ENCODE measurements around the gene ERCC1. TPM values are rescaled to one million over a fixed set of nuclear protein-coding genes. Genes with fewer than 3 reads are reported as not detected.

The ERCC1 gene
- total and polyA plus RNA-seq, 2 of the 13 experiments (the other 11 are each of a cell fraction or from before 2014, with no cell fraction given), result 40.0 to 66.4 TPM

DNA sequence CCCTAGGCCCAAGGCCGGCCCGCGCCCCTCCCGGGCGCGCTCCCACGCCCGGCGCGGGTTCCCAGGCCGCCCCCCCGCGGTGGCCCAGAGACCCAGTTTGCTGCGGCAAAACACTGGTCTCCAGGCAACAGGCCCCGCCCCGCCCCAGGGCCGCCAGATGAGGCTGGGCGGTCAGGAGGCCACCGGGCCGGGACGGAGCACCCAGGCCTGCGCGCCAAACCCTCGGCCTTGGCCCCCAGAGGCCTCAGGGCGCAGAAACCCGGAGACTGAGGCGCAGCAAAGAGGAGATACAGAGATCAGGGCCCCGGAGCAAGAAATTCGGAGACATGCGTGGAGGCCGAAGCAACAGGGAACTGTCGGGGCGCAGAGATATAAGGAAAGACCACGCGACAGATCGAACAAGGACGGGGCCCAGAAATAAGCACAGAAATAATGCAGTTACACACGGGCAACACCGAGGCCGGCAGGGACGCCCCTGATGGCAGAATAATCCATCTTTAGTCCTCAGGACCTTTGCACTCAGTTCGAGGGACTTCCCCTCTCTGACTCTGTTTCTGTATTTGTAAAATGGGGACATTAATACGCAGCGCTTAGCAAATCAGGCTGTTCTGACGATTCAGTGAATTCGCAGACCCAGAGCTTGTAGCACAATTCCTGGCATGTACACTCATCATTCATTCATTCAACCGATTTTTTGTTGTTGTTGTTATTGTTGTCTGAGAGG is 20.8 kb upstream of the ERCC1 start:
- POLR2A ChIA-PET, result interaction anchor here (0.5 to 1.7 kb wide), 2 partner anchors 11 to 18 kb away, joined by 3 to 5 read pairs; no protein-coding TSS in a partner anchor
- Histone ChIP-seq H4K20me1 (ENCODE audit: insufficient read depth, low read length) (no peaks in the 10 kb centered on the region), H3K79me2 (ENCODE audit: insufficient read depth, low read length) (no peaks in the 10 kb centered on the region), H3K9ac (ENCODE audit: insufficient read depth, low read depth, low read length) (peak overlapping the region; percentile 90), H3K36me3 (replicated peaks in 1 of 2; ENCODE audit: control insufficient read depth in 1 of 2, insufficient read depth in 2 of 2, low read length in 2 of 2) (no peaks in the 10 kb centered on the region), H3K27ac (ENCODE audit: extremely low read length, insufficient read depth, low read length) (peak overlapping the region; percentile 89), H3K4me2 (ENCODE audit: low read depth, low read length) (peak overlapping the region; percentile 100), H3K9me3 (ENCODE audit: low read length) (no peaks in the 10 kb centered on the region), H2AFZ (ENCODE audit: low read length) (no peak overlapping the region), H3K4me3 (replicated peaks in 1 of 3; ENCODE audit: insufficient read depth in 1 of 3, low read depth in 2 of 3, low read length in 3 of 3) (peak overlapping the region; percentile 54 to 78 (median 60)), H3K4me1 (ENCODE audit: insufficient read depth, low read length) (peaks cover 77% of the 10 kb centered on the region), H3K27me3 (ENCODE audit: control insufficient read depth in 1 of 2, insufficient read depth in 2 of 2, low read length in 2 of 2) (no peaks in the 10 kb centered on the region)
- BruUV-seq (replicated peaks), result no TSS peak
- ATAC-seq (peak; percentile 77), DNase-seq (ENCODE audit: low spot score) (peak; percentile 80), FAIRE-seq (no peak)
- in situ Hi-C loops (cut with HindIII; ENCODE audit: extremely low pct_ligation_motif_present, low pct_unique_long_range_greater_than_20kb) (loop anchor here (5.0 kb wide), 1 partner anchor 33 kb away; no protein-coding TSS in a partner anchor), intact Hi-C loops (cut with micrococcal nuclease; ENCODE audit: unreplicated experiment) (no loop called here)
- CTCF ChIA-PET (ENCODE audit: low intra/inter-chr PET ratio, low total read pairs), result no interaction called here
- 7% methylated on average over 40 of the region's 47 CpGs for WGBS (ENCODE audit: low lambda C conversion rate)
- TF ChIP-seq ZNF251 (CRISPR knock-in tag; IDR thresholded peaks at IDR 0.05), result no peak
- TF ChIP-seq ZNF207 (IDR thresholded peaks at IDR 0.05; ENCODE audit: borderline replicate concordance), result no peak
- TF ChIP-seq, protein P1, sequence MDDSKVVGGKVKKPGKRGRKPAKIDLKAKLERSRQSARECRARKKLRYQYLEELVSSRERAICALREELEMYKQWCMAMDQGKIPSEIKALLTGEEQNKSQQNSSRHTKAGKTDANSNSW (CRISPR knock-in tag; IDR thresholded peaks at IDR 0.05; ENCODE audit: borderline replicate concordance), result no peak
- peak; percentile 55; the same call in 1 of the 2 replicates for TF ChIP-seq MYC (CRISPR knock-in tag; IDR thresholded peaks at IDR 0.05; ENCODE audit: borderline replicate concordance)
- TF ChIP-seq NFYC (CRISPR knock-in tag; IDR thresholded peaks at IDR 0.05), result no peak
- no peak for TF ChIP-seq MATR3 (CRISPR knock-in tag; IDR thresholded peaks at IDR 0.05)
- TF ChIP-seq AGO1 (IDR thresholded peaks at IDR 0.05; ENCODE audit: low read depth, low read length, poor library complexity, severe bottlenecking), result no peak
- TF ChIP-seq AKAP8 (CRISPR knock-in tag; IDR thresholded peaks at IDR 0.05), result no peak
- TF ChIP-seq, protein P2, sequence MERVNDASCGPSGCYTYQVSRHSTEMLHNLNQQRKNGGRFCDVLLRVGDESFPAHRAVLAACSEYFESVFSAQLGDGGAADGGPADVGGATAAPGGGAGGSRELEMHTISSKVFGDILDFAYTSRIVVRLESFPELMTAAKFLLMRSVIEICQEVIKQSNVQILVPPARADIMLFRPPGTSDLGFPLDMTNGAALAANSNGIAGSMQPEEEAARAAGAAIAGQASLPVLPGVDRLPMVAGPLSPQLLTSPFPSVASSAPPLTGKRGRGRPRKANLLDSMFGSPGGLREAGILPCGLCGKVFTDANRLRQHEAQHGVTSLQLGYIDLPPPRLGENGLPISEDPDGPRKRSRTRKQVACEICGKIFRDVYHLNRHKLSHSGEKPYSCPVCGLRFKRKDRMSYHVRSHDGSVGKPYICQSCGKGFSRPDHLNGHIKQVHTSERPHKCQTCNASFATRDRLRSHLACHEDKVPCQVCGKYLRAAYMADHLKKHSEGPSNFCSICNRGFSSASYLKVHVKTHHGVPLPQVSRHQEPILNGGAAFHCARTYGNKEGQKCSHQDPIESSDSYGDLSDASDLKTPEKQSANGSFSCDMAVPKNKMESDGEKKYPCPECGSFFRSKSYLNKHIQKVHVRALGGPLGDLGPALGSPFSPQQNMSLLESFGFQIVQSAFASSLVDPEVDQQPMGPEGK (CRISPR knock-in tag; IDR thresholded peaks at IDR 0.05), result peak; percentile 91
- no peak for TF ChIP-seq GFI1 (CRISPR knock-in tag; IDR thresholded peaks at IDR 0.05; ENCODE audit: borderline replicate concordance)
- peak; percentile 35; the same call in 1 of the 2 replicates for TF ChIP-seq RBFOX2 (IDR thresholded peaks at IDR 0.05; ENCODE audit: low read depth, low read length)
- TF ChIP-seq ZNF501 (CRISPR knock-in tag; IDR thresholded peaks at IDR 0.05), result no peak
- TF ChIP-seq, protein P3, sequence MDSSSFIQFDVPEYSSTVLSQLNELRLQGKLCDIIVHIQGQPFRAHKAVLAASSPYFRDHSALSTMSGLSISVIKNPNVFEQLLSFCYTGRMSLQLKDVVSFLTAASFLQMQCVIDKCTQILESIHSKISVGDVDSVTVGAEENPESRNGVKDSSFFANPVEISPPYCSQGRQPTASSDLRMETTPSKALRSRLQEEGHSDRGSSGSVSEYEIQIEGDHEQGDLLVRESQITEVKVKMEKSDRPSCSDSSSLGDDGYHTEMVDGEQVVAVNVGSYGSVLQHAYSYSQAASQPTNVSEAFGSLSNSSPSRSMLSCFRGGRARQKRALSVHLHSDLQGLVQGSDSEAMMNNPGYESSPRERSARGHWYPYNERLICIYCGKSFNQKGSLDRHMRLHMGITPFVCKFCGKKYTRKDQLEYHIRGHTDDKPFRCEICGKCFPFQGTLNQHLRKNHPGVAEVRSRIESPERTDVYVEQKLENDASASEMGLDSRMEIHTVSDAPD (CRISPR knock-in tag; IDR thresholded peaks at IDR 0.05), result no peak; the same call in 1 of the 2 replicates
- TF ChIP-seq, protein P4, sequence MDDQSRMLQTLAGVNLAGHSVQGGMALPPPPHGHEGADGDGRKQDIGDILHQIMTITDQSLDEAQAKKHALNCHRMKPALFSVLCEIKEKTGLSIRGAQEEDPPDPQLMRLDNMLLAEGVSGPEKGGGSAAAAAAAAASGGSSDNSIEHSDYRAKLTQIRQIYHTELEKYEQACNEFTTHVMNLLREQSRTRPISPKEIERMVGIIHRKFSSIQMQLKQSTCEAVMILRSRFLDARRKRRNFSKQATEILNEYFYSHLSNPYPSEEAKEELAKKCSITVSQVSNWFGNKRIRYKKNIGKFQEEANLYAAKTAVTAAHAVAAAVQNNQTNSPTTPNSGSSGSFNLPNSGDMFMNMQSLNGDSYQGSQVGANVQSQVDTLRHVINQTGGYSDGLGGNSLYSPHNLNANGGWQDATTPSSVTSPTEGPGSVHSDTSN (CRISPR knock-in tag; IDR thresholded peaks at IDR 0.05; ENCODE audit: borderline replicate concordance), result no peak
- TF ChIP-seq, protein P5, sequence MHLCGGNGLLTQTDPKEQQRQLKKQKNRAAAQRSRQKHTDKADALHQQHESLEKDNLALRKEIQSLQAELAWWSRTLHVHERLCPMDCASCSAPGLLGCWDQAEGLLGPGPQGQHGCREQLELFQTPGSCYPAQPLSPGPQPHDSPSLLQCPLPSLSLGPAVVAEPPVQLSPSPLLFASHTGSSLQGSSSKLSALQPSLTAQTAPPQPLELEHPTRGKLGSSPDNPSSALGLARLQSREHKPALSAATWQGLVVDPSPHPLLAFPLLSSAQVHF (CRISPR knock-in tag; IDR thresholded peaks at IDR 0.05), result no peak
- TF ChIP-seq ZSCAN12 (CRISPR knock-in tag; IDR thresholded peaks at IDR 0.05), result no peak
